ENCODE data around the gene EMB.

- no peak for TF ChIP-seq POLR2AphosphoS5 (IDR thresholded peaks at IDR 0.05)
- no peak for TF ChIP-seq CTCF (IDR thresholded peaks at IDR 0.05)
- TF ChIP-seq POLR2A (IDR thresholded peaks at IDR 0.05): no peak
- no peak for TF ChIP-seq EP300 (IDR thresholded peaks at IDR 0.05; ENCODE audit: low read depth)
Measured at GRCh38 chr5:50406877-50407276, 34.2 kb downstream of the EMB start.

All from transverse colon (tissue), 4 donors.